Right renal cortex interstitium (tissue), 3 donors: ENCODE data around the gene GBP6. TPM values are rescaled to one million over a fixed set of nuclear protein-coding genes. Genes with fewer than 3 reads are reported as not detected.
"Not testable (repeated sequence)": the region's sequence is repeated elsewhere in the genome, so short reads cannot be mapped to it uniquely, and the experiment has no call there.

Experiments used
- DNase-seq, 3 donors: peaks; one replicate each; pipeline ENCODE4 v3.0.0-alpha.2; 2013; ENCODE audit warnings: low read depth in 3 of 3, low spot score in 2 of 3
- polyA plus RNA-seq, 3 donors: library from polyadenylated mRNA; unstranded; fragments of 120-200 nt; gene quantifications; one replicate each; pipeline ENCODE4 v1.2.1, GENCODE V29; 2013; ENCODE audit not compliant: insufficient read length in 3 of 3

The GBP6 gene
- polyA plus RNA-seq, 3 donors, result not detected

DNA sequence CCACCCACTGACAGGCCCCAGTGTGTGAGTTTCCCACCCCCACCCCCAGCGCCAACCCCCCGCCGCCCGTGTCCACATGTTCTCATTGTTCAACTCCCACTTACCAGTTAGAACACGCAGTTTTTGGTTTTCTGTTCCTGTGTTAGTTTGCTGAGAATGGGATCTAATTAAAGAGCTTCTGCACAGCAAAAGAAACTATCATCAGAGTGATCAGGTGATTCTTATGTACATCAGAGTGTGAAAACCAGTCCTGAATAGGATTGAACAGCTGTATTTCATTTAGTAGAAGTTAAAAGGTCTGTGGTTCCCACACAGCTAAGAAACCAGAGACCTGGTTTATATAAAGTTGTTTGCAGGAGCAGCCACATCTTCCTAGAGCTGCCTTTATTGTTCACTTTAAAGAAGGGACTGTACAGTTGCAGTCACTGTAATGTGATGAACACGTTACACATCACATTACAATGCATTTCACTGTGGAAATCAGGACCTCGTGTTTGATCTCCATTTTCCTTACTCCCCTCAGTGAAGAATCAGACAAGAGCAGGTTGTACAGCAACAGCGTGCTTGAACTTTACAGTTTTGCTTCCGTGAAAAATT, 1.2 kb downstream of the GBP6 start:
- no peak for DNase-seq

- DNase-seq, result no peak
These were observed 3.4 kb downstream of the GBP6 start for GRCh38 chr1:89367221-89367620.

GRCh38 chr1:89369331-89369730, 5.5 kb downstream of the GBP6 start:
- DNase-seq, result no peak

- not testable (repeated sequence) for DNase-seq
These were observed 10.0 kb downstream of the GBP6 start for GRCh38 chr1:89373810-89374209.

GRCh38 chr1:89378001-89378400, 14.1 kb downstream of the GBP6 start:
- DNase-seq, result no peak

DNA sequence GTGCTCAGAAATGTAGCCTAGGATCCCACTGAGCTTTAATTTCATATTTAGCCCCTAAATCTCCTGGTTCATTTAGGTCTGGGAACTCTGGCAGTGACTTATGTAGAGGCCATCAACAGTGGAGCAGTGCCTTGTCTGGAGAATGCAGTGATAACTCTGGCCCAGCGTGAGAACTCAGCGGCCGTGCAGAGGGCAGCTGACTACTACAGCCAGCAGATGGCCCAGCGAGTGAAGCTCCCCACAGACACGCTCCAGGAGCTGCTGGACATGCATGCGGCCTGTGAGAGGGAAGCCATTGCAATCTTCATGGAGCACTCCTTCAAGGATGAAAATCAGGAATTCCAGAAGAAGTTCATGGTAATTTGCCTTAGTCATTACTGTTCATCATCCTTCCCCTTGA, 17.8 kb downstream of the GBP6 start:
- DNase-seq, result no peak

DNA sequence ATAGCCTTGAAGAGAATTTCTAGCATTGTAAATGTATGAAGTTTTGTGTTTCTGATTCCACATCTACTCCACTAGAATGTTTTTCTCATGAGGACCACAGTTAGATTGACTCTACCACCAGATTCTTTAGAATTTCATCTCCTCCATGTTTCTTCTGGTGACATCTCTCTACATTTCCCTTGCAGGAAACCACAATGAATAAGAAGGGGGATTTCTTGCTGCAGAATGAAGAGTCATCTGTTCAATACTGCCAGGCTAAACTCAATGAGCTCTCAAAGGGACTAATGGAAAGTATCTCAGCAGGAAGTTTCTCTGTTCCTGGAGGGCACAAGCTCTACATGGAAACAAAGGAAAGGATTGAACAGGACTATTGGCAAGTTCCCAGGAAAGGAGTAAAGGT, 18.6 kb downstream of the GBP6 start:
- no peak for DNase-seq

GRCh38 chr1:89383185-89383584, 19.3 kb downstream of the GBP6 start:
- no peak for DNase-seq

DNA sequence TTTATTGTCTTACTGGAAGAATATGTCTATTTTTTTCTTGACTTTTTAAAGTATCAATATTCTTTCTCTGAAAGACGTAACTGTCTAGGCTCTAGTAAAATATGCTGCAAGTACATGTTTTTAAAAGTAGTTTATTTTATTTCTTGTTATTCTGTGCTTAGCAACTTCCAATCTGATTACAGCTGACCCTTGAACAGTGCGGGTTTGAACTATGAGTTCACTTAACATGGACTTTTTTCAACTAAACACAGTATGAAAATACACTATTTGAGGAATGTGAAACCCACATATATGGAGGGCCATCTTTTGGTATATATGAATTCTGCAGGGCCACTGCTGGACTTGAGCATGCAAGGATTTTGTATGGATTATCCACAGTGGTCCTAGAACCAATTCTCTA, 26.8 kb downstream of the GBP6 start:
- DNase-seq, result no peak

DNA sequence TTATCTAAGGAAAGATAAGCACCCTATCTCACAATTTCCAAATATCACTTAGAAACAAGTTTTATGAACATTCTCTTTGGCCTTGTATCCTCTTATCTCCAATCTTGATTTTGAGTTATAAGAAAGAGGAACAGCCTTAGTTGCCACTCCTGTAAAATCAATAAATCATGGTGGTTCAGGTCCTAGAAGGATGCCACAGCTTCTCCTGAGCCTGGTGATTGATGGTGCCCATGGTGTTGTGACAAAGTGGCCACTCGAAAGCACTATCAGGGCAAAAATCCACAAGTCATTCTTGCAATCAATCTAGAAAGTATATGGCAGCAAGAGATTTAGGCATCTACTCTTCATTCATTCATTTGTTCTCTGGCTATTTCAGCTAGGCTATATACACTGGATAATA, 27.8 kb downstream of the GBP6 start:
- no peak for DNase-seq

- DNase-seq, result no peak
These were observed 31.0 kb downstream of the GBP6 start for GRCh38 chr1:89394851-89395250.

- no peak for DNase-seq
These were observed 33.0 kb downstream of the GBP6 start for GRCh38 chr1:89396902-89397301.

DNA sequence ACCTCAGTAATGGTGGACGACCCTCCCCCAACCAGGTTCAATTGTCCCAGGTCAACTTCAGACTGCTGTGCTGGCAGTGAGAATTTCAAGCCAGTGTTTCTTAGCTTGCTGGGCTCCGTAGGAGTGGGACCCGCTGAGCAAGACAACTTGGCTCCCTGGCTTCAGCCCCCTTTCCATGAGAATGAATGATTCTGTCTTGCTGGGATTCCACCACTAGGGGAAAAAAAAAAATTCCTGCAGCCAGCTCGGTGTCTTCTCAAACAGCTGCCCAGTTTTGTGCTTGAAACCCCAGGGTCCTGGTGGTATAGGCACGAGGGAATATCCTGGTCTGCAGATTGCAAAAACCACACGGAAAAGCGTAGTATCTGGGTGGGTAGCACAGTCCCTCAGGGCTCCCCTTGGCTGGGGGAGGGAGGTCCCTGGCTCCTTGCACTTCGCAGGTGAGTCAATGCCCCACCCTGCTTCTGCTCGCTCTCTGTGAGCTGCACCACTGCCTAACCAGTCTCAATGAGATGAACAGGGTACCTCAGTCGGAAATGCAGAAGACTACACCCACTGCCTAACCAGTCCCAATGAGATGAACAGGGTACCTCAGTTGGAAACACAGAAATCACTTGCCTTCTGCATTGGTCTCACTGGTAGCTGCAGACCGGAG, 41.5 kb downstream of the GBP6 start:
- no peak for DNase-seq

GRCh38 chr1:89407360-89407759, 43.5 kb downstream of the GBP6 start:
- DNase-seq, result no peak

- not testable (repeated sequence) for DNase-seq
These were observed 43.9 kb downstream of the GBP6 start for GRCh38 chr1:89407768-89408167.

- DNase-seq, result no peak
These were observed 61.2 kb downstream of the GBP6 start for GRCh38 chr1:89425056-89425455.

DNA sequence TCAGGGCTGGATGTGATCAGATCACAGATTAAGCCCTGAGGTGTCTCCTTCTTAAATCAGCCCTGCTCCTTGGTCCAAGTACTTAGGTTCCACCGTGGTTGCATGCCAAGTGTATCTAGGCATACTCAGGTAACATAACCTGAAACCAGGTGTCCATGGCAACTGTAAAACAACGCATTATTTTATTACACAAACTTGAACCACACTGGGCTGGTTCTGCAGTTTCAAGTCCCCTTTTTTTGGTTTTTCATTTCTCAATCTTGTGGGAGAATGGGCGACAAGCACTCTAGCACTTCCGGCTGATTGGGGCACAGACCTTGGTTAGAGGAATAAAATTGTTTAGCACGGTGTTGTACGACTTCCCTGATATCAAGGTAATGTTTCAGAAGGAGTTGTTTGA, 65.2 kb downstream of the GBP6 start:
- no peak for DNase-seq

DNA sequence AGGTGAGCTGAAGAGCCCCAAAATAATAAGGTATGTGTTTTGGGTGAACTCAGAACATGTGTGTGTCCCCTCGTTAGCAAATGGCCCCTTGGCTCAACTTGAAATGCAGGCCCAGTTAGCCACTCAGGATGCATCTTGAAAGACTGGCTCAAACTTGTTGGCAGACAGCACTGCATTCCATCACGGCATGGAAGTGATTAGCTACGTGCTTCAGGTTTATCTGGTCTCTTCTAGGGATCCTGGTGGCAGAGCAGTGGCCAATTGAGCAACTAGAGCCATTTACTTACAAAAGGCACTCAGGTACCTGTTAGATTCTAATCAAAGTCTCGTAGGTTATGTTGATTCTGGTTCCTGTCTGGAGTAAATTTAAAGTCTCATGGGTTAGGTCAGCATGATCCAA, 65.8 kb downstream of the GBP6 start:
- DNase-seq, result not testable (repeated sequence)

- DNase-seq, result no peak
These were observed 69.6 kb downstream of the GBP6 start for GRCh38 chr1:89433421-89433820.

GRCh38 chr1:89434058-89434780, 70.4 kb downstream of the GBP6 start:
- not testable (repeated sequence) for DNase-seq
